GM21619 (cell line): ENCODE data around the gene HDAC9.

ENCODE experiments used
- ATAC-seq: cut with Tn5 transposase; IDR thresholded peaks from one replicate; pipeline ENCODE4 v1.9.1; 2021; ENCODE audit not compliant: unreplicated experiment

HDAC9 gene

DNA sequence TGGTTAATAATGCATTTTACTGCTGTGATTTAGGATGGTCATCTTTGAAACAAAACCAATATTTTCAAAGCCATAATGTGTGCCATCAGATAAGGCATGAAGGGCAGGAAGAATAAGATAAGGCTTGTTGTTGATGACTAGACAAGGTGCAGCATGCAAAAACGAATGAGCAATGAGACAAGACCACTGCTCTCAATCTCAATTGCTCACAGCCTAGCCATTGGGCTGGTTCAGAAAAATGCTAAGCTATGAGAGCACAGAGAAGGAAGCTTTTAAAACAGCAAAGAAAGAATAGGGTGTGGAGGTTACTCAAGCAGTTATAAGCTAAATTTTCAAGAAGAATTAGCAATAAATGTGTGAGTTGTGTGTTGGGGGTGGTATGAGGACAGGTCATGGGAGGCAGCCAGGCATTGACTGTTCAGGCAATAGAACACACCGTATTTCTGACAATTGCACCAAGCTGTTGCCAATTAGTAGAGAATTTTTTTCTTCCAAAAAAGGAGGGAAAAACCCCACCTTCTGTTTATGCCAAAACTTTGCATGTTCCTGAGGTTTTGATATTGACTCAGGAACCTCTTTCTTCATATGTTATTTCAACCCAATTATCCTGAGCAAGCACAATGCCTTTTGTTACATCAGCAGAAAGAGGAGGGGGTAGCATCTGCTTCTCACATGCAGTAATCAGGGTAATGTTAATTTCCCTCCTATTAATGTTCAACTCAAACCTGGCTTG, 276.5 kb downstream of the HDAC9 start:
- ATAC-seq: no peak

DNA sequence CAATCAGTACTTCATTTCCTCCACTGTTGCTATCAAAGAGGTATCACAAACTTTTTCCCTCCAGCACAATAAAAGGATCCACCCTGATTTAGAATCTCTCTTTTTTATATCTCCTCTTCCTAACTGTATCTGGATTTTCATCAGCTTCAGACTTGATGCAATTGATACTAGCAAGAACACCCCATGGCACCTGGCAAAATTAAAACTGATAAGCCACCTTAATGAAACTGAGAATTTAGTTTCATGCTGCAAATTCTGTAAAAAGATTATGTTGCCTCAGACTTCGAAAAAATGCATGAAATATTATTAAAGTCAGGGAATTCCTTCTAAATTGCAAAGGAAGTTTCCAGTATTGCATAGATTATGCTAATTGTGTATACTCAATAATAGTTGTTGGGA, 277.0 kb downstream of the HDAC9 start:
- ATAC-seq: no peak

DNA sequence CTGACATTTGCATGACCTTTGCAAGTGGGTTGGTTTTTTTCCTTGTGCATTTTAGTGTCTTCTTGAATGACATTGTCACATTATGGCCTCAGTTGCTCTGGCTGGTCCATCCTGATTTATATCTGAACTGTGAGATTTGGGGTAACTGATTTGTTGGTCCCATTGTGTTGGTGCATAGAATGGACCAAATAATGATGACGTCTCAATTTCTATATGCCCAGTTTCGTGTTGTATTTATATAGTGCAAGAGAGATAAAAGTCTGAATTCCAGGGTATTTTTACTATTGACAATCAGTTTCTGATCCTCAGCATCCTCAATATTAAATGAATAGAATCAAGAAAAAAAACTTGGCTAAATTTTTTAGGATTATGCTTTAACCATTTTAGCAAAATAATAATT, 281.8 kb downstream of the HDAC9 start:
- no peak for ATAC-seq

DNA sequence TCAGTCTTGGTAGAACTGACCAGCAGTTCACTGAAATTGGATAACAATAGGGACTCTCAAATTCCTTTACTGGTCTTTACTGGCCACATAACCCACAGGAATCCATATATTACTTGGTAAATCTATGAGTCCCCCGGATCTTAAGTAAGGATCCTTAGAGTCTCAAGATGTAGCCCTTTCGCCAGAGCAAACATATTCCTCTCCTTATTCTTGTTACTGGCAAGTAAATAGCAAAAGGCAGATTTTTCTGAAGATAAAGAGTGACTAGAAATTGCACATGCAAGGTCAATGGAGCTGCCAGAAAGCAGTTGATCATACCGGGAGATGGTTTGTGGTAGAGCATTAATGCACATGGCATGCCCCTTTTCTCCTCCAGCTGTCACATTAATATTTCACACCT, 283.0 kb downstream of the HDAC9 start:
- no peak for ATAC-seq

DNA sequence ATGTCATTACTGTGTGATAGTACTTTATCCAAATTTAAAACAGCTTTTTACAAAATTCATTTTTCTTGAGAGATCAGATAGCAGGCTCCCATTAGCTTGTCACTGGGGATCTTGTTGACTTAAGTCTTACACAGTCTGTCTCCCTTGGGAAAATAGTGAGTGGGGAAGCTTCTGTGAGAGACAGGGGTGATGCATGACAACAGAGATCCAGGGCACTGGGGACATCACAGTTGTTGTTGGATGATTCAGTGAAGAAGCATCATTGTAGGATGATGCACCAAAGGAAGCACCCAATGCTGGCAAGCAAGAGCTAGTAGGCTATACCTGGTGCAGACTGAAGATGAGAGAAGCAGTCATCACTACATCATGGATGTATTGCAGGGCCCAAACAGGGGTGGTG, 284.7 kb downstream of the HDAC9 start:
- no peak for ATAC-seq

DNA sequence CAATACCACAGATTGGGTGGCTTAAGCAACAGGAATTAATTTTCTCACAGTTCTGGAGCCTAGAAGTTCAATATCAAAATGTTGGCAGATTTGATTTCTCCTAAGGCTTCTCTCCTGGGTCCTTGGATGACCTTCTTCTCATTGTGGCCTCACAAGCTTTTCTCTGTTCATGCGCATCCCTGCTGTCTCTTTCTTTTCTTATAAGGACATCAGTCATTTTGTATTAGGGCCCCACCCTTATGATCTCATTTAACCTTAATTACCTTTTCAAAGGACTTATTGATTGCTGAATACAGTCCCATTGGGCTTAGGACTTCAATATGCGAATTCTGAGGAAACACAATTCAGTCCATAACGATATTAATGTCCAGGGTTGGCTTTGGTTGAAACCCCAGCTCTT, 285.4 kb downstream of the HDAC9 start:
- no peak for ATAC-seq

DNA sequence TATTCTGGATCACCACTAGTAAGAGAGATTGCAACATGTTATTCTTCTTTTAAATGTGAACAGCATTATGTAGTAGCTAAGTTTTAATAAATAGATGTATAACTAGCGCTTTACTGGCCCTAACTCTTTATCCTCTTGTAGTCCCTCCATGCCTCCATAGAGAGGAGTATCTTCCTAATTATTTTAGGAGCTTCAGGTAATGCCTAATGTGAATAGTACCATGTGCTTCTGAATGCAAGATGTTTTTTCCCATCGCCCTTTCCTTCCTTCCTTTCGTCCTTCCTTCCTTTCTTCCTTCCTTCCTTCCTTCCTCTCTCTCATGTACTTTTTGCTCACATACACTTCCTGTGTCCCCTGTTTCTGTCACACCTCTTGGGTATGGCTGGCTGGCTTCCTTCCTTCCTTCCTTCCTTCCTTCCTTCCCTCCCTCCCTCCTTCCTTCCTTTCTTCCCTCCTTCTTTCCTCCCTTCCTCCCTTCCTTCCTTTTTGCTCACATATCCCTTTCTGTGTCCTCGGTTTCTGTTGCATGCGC, 290.7 kb downstream of the HDAC9 start:
- no peak for ATAC-seq

DNA sequence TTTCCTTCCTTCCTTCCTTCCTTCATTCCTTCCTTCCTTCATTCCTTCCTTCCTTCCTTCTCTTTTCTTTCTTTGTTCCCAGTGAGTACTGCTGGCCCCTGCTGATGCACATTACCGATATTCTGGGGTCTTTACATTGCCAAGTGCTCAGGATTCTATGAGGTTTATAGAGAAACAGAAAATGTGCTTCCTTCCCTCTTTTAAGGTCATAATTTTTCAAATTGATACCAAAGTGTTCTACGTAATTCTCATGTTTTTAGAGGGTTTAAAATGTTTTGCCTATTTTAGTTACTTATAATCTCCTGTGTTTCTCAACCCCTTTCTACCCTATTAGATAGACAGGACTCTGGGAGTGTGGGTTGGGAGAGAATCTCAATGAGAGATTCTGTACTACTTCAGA, 291.2 kb downstream of the HDAC9 start:
- ATAC-seq: no peak

DNA sequence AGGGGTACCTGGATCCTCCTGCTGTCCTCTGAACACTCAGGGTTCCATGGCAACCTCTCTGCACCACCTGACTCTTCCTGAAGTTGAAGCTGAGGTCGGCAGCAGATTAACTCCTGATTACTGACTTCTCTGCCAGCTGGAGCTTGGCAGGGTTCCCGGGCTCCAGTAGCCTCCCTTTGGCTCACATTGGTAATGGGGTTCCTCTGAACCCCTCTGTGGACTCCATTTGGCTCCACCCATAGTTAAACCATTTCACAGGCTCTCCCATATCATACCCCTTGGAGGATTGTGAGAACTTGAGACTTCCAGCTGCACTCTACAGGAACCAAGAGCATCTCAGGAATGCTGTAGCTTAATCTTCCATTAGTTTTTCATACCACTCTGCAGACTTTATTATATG, 292.5 kb downstream of the HDAC9 start:
- no peak for ATAC-seq

DNA sequence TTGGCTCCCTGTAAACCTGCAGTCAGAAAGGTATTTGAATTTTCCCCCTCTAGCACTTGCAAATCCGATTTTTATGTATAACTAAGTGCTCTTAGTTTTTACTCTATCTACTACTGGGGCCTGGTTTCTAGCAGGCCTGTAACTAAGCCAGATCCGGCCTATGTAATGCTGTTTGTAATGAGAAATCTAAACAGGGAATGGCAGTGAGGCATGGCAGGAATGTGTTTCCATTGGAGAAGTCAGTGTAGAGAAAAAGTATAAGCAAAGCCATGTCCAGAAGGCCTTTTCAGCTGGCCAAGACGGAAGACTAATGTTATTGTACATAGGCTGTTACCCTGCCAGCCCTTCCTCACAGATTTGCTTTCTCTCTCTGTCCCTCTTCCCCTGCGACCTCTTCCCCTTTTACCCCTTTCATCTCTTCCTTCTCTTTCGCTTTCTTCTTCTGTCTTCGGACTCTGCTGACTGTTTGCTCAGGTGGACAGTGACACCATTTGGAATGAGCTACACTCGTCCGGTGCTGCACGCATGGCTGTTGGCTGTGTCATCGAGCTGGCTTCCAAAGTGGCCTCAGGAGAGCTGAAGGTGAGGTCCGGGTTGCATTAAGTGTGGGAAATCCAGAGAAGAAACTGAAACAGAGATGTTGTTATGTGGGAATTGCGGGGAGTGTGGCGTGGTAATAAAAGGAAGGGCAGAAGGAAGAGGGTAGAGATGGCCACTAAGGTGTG, 297.5 kb downstream of the HDAC9 start:
- ATAC-seq: no peak

DNA sequence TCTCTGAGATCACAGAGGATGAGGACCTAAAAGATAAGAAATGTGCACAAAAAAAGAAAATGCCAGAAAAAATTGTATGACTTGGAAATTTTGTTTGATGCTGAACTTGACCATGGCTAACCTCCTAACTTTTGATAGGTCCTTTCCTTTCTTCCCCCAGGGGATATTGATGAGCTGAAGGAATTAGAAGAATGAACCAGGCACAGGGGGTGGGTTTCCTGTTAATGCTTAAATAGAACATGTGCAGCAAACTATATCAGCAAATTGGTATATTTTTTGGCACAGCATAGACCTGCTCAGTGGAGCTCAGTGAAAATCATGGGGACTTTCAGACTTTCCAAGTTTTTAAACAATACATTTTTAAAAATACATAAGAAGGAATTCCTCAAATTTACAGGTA, 300.7 kb downstream of the HDAC9 start:
- ATAC-seq: no peak

DNA sequence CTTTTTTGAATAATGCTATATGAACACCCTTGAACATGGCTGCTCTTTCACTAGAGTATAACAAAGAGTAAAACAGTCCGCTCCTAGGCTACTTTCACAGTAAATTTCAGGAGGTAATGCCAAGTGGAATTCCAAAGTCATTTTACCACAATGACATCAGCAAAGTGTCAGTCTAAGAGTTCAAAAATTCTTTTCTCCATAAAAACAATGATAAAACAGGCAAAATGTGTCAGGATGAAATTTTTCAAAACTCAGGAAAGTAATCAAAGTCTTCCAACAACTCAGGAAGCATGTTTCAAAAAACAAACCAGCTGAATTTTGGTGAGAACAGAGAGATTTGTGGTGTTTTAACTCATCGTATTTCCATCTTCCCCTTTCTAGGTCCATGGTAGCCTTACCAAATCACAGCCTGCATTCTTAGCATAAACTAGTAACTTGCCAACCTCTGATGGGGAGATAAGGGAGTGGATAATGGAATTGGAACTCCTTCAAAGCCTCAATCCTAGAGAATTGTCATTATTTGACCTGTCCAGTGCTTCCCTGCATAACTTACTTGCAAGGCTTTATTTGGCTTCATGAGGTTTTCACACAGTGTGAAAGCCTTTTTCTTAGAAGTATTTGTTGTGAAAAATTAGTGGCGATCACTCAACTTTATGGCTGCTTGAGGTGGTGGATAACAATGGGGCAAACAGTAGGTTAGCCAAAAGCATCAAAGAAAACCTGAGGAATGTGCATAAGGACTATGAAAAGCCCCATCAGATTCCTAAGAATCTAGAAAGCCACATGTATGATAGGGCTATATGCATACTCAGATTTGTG, 302.7 kb downstream of the HDAC9 start:
- no peak for ATAC-seq

DNA sequence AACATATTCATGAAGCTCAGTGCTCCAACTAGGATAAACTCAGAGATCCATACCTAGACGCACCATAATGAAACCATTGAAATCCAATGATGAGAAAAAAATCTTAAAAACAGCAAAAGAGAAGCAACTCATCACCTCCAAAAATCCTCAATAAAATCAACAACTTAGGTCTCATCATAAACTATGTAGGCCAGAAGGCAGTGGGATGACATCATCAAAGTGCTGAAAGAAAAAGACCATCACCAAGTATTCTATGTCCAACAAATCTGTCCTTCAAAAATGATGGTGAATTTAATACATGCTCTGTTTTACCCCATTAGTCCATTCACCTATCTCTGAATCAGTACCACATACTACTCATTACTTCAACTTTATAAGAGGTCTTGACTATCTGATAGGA, 304.4 kb downstream of the HDAC9 start:
- ATAC-seq: no peak

DNA sequence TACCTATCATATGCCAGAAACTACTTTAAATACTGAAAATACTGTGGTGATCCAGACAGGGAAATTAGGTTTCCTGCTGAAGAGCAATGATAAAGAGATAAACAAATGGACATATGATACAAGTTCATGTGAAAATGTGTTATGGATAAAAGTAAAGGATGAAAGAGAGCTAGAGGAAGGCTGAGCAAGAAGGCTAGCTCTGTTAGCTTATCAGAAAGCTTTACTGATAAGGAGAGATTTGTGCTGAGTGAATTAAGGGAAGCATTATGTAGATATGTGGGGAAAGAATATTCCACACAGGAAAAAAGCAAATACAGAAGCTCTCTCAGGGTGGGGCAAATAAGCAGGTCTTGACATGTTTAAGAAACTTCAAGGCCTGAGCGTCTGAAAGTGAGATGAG, 308.4 kb downstream of the HDAC9 start:
- ATAC-seq: no peak

DNA sequence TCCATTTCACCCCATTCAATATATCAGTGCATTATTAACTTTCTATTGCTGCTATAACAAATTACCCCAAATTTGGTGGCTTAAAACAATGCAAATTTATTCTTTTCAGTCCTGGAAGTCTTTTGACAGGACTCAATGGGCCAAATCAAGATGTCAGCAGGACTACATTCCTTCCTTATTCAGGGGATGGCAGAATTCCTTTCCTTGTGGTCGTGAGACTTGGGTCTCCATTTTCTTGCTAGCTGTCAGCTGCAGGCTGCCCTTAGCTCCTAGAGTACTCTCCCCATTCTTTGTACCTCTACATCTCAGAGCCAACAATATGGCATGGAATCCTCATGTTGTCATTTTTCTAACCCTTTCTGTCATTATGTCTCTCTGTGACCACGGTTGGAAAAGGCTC, 310.6 kb downstream of the HDAC9 start:
- ATAC-seq: no peak

DNA sequence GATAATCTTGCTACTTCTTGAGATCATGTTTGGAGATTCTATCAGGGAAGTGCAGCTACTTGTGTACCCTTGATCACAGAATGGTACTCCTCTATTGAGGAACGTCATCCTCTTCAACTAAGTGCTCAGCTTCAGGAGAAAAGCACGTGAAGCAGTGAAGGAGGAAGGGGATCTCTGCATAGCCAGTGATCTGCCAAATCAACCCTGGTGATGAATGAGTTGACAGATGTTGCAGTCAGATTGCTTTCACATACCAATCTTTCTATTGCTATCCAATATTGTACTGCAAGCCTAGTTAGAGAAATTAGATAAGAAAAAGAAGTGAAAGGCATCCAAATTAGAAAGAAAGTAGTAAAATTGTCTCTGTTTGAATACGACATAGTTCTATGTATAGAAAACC, 312.5 kb downstream of the HDAC9 start:
- no peak for ATAC-seq

DNA sequence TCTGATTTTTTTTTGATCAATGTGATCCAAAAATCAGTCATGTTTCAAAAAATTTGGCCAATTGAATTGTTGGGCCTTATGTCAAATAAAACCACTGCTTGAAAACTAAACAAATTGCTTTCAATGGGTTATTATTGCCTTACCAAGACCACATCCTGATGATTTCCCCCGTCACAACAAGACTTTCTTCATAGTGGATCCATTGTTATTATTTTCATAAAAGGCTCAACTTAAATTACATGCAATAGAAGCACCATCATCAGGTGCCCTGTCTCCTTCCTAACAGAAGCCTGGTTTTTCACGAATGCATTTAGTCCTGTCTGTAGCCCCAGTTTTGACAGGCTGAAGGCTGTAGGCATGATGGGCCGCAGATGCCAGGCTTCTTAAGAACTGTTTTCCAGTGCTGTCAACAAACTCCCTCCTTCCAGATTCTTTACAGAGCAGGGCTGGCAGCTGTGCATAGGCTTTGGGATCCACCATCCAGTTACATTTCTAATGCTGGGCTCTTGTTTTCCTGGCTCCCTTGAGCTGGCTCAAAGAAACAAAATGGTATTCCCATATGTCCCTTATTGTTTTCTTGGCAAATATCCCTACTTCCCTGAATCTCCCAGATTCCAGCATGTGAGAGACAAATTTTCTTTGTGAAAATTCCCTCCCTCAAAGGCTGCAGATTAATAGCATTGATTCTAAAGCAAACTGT, 319.9 kb downstream of the HDAC9 start:
- ATAC-seq: no peak

DNA sequence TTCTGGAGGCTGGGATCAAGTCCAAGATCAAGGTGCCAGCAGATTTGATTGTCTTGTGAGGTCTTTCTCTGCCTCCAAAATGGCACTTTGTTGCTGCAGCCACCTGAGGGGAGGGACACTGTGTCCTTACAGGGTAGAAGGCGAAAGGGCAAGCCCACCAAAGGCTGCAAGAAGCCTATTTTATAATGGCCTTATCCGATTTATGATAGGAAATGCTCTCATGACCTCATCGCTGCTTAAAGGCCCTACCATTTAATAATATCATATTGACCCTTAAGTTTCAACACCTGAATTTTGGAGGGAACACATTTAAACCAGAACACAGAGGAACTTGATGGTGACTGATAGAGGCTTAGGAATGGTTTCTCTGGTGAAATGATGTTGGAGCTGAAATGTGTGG, 325.4 kb downstream of the HDAC9 start:
- ATAC-seq: no peak

DNA sequence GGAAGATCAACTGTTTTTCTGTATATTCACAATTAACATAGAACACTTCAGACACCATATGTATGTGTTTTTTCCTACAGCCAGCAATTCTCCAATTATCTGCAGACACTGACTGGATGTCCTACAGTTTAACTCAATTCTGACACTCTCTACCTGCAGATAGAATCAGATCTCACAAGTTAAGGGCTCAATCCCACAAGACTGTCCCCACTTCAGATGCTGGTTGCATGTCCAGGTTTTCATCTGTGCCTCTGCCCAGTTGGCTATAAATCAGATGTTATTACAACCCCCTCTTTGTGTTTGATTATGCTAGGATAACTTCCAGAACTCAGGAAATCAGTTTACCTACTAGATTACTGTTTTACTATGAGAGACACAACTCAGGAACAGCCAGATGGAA, 326.0 kb downstream of the HDAC9 start:
- no peak for ATAC-seq

DNA sequence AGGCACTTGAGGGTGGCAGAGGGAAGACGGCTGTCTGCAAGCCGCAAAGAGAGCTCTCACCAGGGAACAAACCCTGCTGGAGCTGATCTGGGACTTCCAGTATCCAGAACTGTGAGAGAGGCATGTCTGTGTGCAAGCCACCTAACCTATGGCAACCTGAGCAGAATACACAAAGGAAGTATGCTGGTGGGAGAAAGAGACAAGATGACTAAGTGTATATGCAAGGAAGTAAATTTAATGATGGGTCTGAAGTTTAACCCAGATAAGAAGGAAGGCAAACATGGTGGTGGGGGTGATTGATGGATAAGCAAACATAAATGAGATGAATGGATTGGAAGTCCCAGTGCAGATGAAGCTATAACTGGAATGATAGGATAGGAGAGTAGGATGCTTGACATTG, 328.6 kb downstream of the HDAC9 start:
- no peak for ATAC-seq
